GM23338 (cell line): ENCODE data around the gene SCNN1A. TPM values are rescaled to one million over a fixed set of nuclear protein-coding genes. Genes with fewer than 3 reads are reported as not detected.

Source experiments
- ATAC-seq: fragments of 200-7000 bp; cut with Tn5 transposase; 3 replicates; pipeline ENCODE4 v1.9.1; 2020
- DNase-seq: peaks from one replicate; pipeline ENCODE4 v3.0.0-alpha.2; 2015; ENCODE audit warnings: low spot score
- H2AFZ ChIP-seq: fragments of 200-600 bp; sonication (generic); 2 replicates; pipeline ENCODE4 v1.8.0; 2016; ENCODE audit warnings: antibody characterized with exemption, mild to moderate bottlenecking, moderate library complexity
- H3F3A ChIP-seq: fragments of 200-600 bp; sonication (generic); replicated peaks from 2 replicates; pipeline ENCODE4 v1.8.0; 2017; ENCODE audit warnings: antibody characterized with exemption, mixed run types, low read depth
- H3K27ac ChIP-seq: fragments of 200-600 bp; sonication (generic); 2 replicates; pipeline ENCODE4 v1.6.1; 2016; ENCODE audit warnings: low read depth
- H3K27me3 ChIP-seq: fragments of 200-600 bp; sonication (generic); 2 replicates; pipeline ENCODE4 v1.8.0; 2016; ENCODE audit warnings: mild to moderate bottlenecking, mixed run types, moderate library complexity; ENCODE audit not compliant: insufficient read depth
- H3K36me3 ChIP-seq: fragments of 200-600 bp; sonication (generic); 2 replicates; pipeline ENCODE4 v1.8.0; 2016; ENCODE audit warnings: mild to moderate bottlenecking; ENCODE audit not compliant: insufficient read depth
- H3K4me1 ChIP-seq: fragments of 200-600 bp; sonication (generic); 2 replicates; pipeline ENCODE4 v1.8.0; 2016; ENCODE audit warnings: mild to moderate bottlenecking, moderate library complexity; ENCODE audit not compliant: insufficient read depth
- H3K4me2 ChIP-seq: fragments of 200-600 bp; sonication (generic); 2 replicates; pipeline ENCODE4 v1.7.1; 2017; ENCODE audit warnings: mixed run types
- H3K4me3 ChIP-seq: fragments of 200-600 bp; sonication (generic); 2 replicates; pipeline ENCODE4 v1.6.1; 2016; ENCODE audit warnings: mixed run types
- H3K79me2 ChIP-seq: fragments of 200-600 bp; sonication (generic); replicated peaks from 2 replicates; pipeline ENCODE4 v1.8.0; 2017; ENCODE audit warnings: mild to moderate bottlenecking; ENCODE audit not compliant: insufficient read depth
- H3K9me2 ChIP-seq: fragments of 200-600 bp; sonication (generic); 2 replicates; pipeline ENCODE4 v1.8.0; 2017; ENCODE audit not compliant: insufficient read depth
- H4K20me1 ChIP-seq: fragments of 200-600 bp; sonication (generic); replicated peaks from 2 replicates; pipeline ENCODE4 v1.8.0; 2017; ENCODE audit warnings: mild to moderate bottlenecking; ENCODE audit not compliant: insufficient read depth
- H3K27ac Mint-ChIP-seq: 2 replicates; pipeline ENCODE4 v1.8.0; 2020; ENCODE audit warnings: inconsistent platforms, mild to moderate bottlenecking, moderate library complexity, mixed read lengths
- H3K27me3 Mint-ChIP-seq: 3 replicates; pipeline ENCODE4 v1.8.0; 2022; ENCODE audit warnings: low read depth, mild to moderate bottlenecking, moderate library complexity, mixed read lengths, inconsistent platforms; ENCODE audit not compliant: insufficient read depth, poor library complexity
- H3K36me3 Mint-ChIP-seq: 3 replicates; pipeline ENCODE4 v1.8.0; 2021; ENCODE audit warnings: low read depth, mild to moderate bottlenecking, inconsistent platforms, moderate library complexity, mixed read lengths
- H3K4me1 Mint-ChIP-seq: 3 replicates; pipeline ENCODE4 v1.8.0; 2020; ENCODE audit warnings: mild to moderate bottlenecking, inconsistent platforms, mixed read lengths
- H3K4me3 Mint-ChIP-seq: 3 replicates; pipeline ENCODE4 v1.8.0; 2021; ENCODE audit warnings: moderate library complexity, mild to moderate bottlenecking, inconsistent platforms, mixed read lengths
- H3K9me3 Mint-ChIP-seq: 3 replicates; pipeline ENCODE4 v1.8.0; 2020; ENCODE audit warnings: moderate library complexity, mild to moderate bottlenecking, inconsistent platforms, mixed read lengths
- CREB1 ChIP-seq: fragments of 250-450 bp; sonication (Bioruptor Pico); IDR thresholded peaks from 2 replicates; pipeline ENCODE4 v1.5.0; 2020; ENCODE audit warnings: low read depth, mild to moderate bottlenecking, moderate library complexity
- EZH2 ChIP-seq: fragments of 200-600 bp; sonication (generic); IDR thresholded peaks from one replicate; pipeline ENCODE4 v1.8.0; 2017; ENCODE audit warnings: antibody characterized with exemption, mild to moderate bottlenecking, low read depth; ENCODE audit not compliant: unreplicated experiment
- EZH2phosphoT487 ChIP-seq: fragments of 200-600 bp; sonication (generic); IDR thresholded peaks from one replicate; pipeline ENCODE4 v1.8.1; 2018; ENCODE audit warnings: antibody characterized with exemption; ENCODE audit not compliant: unreplicated experiment
- JUNB ChIP-seq: IDR thresholded peaks from one replicate; pipeline ENCODE4 v1.6.1; 2016; ENCODE audit warnings: antibody characterized with exemption; ENCODE audit not compliant: unreplicated experiment
- NANOG ChIP-seq: IDR thresholded peaks from 2 replicates; pipeline ENCODE4 v1.6.1; 2016; ENCODE audit warnings: antibody characterized with exemption, borderline replicate concordance
- POLR2AphosphoS5 ChIP-seq: IDR thresholded peaks from 2 replicates; pipeline ENCODE4 v1.6.1; 2016; ENCODE audit warnings: antibody characterized with exemption, low read depth
- STAT1 ChIP-seq: IDR thresholded peaks from one replicate; pipeline ENCODE4 v1.6.1; 2016; ENCODE audit warnings: antibody characterized with exemption; ENCODE audit not compliant: unreplicated experiment
- ZNF114 ChIP-seq: fragments of 250-450 bp; sonication (Bioruptor Pico); IDR thresholded peaks from 2 replicates; pipeline ENCODE4 v1.5.0; 2020; ENCODE audit warnings: mild to moderate bottlenecking, moderate library complexity
- ZNF331 ChIP-seq: fragments of 250-450 bp; sonication (Bioruptor Pico); IDR thresholded peaks from 2 replicates; pipeline ENCODE4 v1.5.0; 2020; ENCODE audit warnings: low read depth, mild to moderate bottlenecking, moderate library complexity
- polyA plus RNA-seq: library from polyadenylated mRNA; unstranded; fragments of >200 nt; fragmentation: Nextera tagmentation; extraction: Ambion mirVana; gene quantifications from 2 replicates; pipeline ENCODE4 v1.2.1, GENCODE V29; 2016
- total RNA-seq: library from RNA; depleted of rRNA; stranded (reverse); fragments of >200 nt; shearing (Covaris generic); gene quantifications from 2 replicates; pipeline ENCODE4 v1.2.3, GENCODE V29; 2014
- TF ChIP-seq, protein P1 (sequence below): fragments of 250-450 bp; sonication (Bioruptor Pico); IDR thresholded peaks from 2 replicates; pipeline ENCODE4 v1.5.0; 2020; ENCODE audit warnings: mild to moderate bottlenecking, moderate library complexity
- TF ChIP-seq, protein P2 (sequence below), 2 experiments: fragments of 200-600 bp in 1 of 2; sonication (generic) in 1 of 2; conservative IDR thresholded peaks; 2 replicates each; pipeline versions ENCODE4 v1.5.1 to v1.6.1; 2016 to 2017; ENCODE audit warnings: antibody characterized with exemption in 2 of 2, low read depth in 2 of 2, mild to moderate bottlenecking in 2 of 2, moderate library complexity in 1 of 2
- TF ChIP-seq, protein P3 (sequence below): IDR thresholded peaks from one replicate; pipeline ENCODE4 v1.6.1; 2018; ENCODE audit warnings: antibody characterized with exemption; ENCODE audit not compliant: unreplicated experiment
- TF ChIP-seq, protein P4 (sequence below): IDR thresholded peaks from 2 replicates; pipeline ENCODE4 v1.6.1; 2016; ENCODE audit warnings: antibody characterized with exemption

Gene SCNN1A
- total and polyA plus RNA-seq, 2 experiments from 2014 or later, result 37.1 to 125 TPM

DNA sequence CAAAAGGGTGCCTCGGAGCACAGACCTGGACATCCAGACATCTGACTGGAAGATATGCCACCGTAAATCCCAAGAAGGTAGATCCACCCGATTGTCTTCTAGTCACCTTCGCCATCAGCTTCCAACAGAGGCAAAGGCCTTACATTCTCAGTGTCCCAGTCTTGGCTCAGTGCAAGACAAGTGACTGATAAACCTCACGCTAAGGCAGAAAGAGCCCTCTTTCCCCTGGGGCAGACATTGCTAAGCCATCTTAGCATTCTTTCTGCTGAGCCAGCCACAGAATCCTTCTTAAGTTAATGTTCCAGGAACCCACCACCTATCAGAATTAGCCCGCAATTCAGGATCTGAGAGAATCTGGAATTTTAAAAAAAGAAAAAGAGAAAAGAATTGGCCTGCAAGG, 69.2 kb downstream of the SCNN1A start:
- no peak overlapping the region for H3K4me3 Mint-ChIP-seq
- no peaks in the 10 kb centered on the region for H3K36me3 Mint-ChIP-seq
- no peaks in the 10 kb centered on the region for H3K9me3 Mint-ChIP-seq
- H3K27me3 Mint-ChIP-seq, result peaks cover 14% of the 10 kb centered on the region
- Histone ChIP-seq H3K9me2 (no peaks in the 10 kb centered on the region), H3K4me3 (no peak overlapping the region), H3K79me2 (no peaks in the 10 kb centered on the region), H3K4me2 (no peak overlapping the region), H4K20me1 (no peaks in the 10 kb centered on the region), H3K27me3 (peaks cover 14% of the 10 kb centered on the region), H3K4me1 (peaks cover 6% of the 10 kb centered on the region), H3F3A (0 out of 2 replicates have a peak, but pooled peaks cover 2% of the 10 kb centered on the region), H3K27ac (no peak overlapping the region), H3K36me3 (no peaks in the 10 kb centered on the region), H2AFZ (no peak overlapping the region)
- ATAC-seq, result no peak
- H3K4me1 Mint-ChIP-seq, result peaks cover 11% of the 10 kb centered on the region
- DNase-seq, result no peak
- TF ChIP-seq, protein P1, sequence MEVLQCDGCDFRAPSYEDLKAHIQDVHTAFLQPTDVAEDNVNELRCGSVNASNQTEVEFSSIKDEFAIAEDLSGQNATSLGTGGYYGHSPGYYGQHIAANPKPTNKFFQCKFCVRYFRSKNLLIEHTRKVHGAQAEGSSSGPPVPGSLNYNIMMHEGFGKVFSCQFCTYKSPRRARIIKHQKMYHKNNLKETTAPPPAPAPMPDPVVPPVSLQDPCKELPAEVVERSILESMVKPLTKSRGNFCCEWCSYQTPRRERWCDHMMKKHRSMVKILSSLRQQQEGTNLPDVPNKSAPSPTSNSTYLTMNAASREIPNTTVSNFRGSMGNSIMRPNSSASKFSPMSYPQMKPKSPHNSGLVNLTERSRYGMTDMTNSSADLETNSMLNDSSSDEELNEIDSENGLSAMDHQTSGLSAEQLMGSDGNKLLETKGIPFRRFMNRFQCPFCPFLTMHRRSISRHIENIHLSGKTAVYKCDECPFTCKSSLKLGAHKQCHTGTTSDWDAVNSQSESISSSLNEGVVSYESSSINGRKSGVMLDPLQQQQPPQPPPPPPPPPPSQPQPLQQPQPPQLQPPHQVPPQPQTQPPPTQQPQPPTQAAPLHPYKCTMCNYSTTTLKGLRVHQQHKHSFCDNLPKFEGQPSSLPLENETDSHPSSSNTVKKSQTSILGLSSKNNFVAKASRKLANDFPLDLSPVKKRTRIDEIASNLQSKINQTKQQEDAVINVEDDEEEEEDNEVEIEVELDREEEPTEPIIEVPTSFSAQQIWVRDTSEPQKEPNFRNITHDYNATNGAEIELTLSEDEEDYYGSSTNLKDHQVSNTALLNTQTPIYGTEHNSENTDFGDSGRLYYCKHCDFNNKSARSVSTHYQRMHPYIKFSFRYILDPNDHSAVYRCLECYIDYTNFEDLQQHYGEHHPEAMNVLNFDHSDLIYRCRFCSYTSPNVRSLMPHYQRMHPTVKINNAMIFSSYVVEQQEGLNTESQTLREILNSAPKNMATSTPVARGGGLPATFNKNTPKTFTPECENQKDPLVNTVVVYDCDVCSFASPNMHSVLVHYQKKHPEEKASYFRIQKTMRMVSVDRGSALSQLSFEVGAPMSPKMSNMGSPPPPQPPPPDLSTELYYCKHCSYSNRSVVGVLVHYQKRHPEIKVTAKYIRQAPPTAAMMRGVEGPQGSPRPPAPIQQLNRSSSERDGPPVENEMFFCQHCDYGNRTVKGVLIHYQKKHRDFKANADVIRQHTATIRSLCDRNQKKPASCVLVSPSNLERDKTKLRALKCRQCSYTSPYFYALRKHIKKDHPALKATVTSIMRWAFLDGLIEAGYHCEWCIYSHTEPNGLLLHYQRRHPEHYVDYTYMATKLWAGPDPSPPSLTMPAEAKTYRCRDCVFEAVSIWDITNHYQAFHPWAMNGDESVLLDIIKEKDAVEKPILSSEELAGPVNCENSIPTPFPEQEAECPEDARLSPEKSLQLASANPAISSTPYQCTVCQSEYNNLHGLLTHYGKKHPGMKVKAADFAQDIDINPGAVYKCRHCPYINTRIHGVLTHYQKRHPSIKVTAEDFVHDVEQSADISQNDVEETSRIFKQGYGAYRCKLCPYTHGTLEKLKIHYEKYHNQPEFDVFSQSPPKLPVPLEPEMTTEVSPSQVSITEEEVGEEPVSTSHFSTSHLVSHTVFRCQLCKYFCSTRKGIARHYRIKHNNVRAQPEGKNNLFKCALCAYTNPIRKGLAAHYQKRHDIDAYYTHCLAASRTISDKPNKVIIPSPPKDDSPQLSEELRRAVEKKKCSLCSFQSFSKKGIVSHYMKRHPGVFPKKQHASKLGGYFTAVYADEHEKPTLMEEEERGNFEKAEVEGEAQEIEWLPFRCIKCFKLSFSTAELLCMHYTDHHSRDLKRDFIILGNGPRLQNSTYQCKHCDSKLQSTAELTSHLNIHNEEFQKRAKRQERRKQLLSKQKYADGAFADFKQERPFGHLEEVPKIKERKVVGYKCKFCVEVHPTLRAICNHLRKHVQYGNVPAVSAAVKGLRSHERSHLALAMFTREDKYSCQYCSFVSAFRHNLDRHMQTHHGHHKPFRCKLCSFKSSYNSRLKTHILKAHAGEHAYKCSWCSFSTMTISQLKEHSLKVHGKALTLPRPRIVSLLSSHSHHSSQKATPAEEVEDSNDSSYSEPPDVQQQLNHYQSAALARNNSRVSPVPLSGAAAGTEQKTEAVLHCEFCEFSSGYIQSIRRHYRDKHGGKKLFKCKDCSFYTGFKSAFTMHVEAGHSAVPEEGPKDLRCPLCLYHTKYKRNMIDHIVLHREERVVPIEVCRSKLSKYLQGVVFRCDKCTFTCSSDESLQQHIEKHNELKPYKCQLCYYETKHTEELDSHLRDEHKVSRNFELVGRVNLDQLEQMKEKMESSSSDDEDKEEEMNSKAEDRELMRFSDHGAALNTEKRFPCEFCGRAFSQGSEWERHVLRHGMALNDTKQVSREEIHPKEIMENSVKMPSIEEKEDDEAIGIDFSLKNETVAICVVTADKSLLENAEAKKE (CRISPR knock-in tag), result no peak
- TF ChIP-seq POLR2AphosphoS5 (no peak), NANOG (no peak), CREB1 (CRISPR knock-in tag) (no peak), ZNF114 (CRISPR knock-in tag) (no peak), EZH2phosphoT487 (no peak), JUNB (no peak), EZH2 (no peak), STAT1 (no peak), ZNF331 (no peak)
- TF ChIP-seq, protein P2, sequence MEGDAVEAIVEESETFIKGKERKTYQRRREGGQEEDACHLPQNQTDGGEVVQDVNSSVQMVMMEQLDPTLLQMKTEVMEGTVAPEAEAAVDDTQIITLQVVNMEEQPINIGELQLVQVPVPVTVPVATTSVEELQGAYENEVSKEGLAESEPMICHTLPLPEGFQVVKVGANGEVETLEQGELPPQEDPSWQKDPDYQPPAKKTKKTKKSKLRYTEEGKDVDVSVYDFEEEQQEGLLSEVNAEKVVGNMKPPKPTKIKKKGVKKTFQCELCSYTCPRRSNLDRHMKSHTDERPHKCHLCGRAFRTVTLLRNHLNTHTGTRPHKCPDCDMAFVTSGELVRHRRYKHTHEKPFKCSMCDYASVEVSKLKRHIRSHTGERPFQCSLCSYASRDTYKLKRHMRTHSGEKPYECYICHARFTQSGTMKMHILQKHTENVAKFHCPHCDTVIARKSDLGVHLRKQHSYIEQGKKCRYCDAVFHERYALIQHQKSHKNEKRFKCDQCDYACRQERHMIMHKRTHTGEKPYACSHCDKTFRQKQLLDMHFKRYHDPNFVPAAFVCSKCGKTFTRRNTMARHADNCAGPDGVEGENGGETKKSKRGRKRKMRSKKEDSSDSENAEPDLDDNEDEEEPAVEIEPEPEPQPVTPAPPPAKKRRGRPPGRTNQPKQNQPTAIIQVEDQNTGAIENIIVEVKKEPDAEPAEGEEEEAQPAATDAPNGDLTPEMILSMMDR (conservative IDR thresholded peaks at IDR 0.05; ENCODE audit: low read depth in 2 of 2), result no peak
- TF ChIP-seq, protein P3, sequence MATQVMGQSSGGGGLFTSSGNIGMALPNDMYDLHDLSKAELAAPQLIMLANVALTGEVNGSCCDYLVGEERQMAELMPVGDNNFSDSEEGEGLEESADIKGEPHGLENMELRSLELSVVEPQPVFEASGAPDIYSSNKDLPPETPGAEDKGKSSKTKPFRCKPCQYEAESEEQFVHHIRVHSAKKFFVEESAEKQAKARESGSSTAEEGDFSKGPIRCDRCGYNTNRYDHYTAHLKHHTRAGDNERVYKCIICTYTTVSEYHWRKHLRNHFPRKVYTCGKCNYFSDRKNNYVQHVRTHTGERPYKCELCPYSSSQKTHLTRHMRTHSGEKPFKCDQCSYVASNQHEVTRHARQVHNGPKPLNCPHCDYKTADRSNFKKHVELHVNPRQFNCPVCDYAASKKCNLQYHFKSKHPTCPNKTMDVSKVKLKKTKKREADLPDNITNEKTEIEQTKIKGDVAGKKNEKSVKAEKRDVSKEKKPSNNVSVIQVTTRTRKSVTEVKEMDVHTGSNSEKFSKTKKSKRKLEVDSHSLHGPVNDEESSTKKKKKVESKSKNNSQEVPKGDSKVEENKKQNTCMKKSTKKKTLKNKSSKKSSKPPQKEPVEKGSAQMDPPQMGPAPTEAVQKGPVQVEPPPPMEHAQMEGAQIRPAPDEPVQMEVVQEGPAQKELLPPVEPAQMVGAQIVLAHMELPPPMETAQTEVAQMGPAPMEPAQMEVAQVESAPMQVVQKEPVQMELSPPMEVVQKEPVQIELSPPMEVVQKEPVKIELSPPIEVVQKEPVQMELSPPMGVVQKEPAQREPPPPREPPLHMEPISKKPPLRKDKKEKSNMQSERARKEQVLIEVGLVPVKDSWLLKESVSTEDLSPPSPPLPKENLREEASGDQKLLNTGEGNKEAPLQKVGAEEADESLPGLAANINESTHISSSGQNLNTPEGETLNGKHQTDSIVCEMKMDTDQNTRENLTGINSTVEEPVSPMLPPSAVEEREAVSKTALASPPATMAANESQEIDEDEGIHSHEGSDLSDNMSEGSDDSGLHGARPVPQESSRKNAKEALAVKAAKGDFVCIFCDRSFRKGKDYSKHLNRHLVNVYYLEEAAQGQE, result no peak
- TF ChIP-seq, protein P4, sequence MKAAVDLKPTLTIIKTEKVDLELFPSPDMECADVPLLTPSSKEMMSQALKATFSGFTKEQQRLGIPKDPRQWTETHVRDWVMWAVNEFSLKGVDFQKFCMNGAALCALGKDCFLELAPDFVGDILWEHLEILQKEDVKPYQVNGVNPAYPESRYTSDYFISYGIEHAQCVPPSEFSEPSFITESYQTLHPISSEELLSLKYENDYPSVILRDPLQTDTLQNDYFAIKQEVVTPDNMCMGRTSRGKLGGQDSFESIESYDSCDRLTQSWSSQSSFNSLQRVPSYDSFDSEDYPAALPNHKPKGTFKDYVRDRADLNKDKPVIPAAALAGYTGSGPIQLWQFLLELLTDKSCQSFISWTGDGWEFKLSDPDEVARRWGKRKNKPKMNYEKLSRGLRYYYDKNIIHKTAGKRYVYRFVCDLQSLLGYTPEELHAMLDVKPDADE, result no peak
- no peak overlapping the region for H3K27ac Mint-ChIP-seq
